GM20431 (cell line): ENCODE results near the gene MAD2L2.

Experiments
- in situ Hi-C: fragments of 300-500 bp; cut with MseI, MboI; formaldehyde crosslinking; loops from one replicate; pipeline ENCODE4 v1.15.0; 2020; ENCODE audit warnings: low sequenced_read_pairs; ENCODE audit not compliant: unreplicated experiment

MAD2L2 gene

DNA sequence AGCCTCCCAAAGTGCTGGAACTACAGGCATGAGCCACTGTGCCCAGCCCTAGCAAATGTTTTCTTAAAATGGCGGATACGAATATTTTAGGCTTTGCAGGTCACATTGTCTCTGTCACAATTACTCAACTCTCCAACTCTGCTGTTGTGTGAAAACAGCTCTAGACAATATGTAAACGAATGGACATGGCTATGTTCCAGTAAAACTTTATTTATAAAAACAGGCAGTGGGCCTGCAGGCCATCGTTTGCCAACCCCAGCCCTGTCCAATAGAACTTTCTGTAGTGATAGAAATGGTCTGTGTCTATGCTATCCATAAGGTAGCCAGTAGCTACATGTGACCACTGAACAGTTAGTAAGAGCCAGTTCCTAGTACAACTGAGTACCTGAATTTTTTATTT is 21.2 kb downstream of the MAD2L2 start:
- in situ Hi-C loops = loop anchor here (10.0 kb wide), 1 partner anchor 65 kb away; no protein-coding TSS in a partner anchor

DNA sequence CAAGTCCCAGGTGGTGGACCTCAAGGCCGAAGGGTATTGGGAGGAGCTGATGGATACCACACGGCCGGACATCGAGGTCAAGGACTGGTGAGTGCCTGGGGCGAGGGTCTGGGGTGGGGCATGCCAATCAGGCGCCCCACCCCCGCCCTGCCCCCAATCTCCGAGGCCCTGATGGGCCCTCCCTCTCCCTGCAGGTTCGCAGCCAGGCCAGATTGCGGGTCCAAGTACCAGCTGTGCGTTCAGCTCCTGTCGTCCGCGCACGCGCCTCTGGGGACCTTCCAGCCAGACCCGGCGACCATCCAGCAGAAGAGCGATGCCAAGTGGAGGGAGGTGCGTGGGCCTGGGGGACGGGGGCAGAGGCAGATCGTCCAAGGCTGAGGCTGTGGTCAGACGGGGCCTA is 22.4 kb downstream of the MAD2L2 start:
- in situ Hi-C loops = loop anchor here (10.0 kb wide), 1 partner anchor 66 kb away; no protein-coding TSS in a partner anchor

DNA sequence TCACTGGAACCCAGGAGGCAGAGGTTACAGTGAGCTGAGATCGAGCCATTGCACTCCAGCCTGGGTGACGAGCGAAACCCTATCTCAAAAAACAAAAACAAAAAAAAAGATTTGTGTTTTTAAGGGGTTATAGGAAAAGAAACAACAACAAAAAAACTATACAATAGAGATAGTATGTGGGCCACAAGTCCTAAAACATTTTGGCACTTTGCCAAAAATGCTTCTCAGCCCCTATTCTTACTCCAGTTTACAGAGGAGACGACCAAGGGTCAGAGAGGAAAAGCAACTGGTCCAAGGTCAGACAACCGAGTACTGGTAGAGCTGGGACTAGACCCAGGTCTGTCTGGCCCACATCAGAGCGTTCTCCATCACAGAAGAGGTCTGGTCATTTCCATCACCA is 23.3 kb downstream of the MAD2L2 start:
- in situ Hi-C loops = loop anchor here (10.0 kb wide), 1 partner anchor 67 kb away; no protein-coding TSS in a partner anchor

DNA sequence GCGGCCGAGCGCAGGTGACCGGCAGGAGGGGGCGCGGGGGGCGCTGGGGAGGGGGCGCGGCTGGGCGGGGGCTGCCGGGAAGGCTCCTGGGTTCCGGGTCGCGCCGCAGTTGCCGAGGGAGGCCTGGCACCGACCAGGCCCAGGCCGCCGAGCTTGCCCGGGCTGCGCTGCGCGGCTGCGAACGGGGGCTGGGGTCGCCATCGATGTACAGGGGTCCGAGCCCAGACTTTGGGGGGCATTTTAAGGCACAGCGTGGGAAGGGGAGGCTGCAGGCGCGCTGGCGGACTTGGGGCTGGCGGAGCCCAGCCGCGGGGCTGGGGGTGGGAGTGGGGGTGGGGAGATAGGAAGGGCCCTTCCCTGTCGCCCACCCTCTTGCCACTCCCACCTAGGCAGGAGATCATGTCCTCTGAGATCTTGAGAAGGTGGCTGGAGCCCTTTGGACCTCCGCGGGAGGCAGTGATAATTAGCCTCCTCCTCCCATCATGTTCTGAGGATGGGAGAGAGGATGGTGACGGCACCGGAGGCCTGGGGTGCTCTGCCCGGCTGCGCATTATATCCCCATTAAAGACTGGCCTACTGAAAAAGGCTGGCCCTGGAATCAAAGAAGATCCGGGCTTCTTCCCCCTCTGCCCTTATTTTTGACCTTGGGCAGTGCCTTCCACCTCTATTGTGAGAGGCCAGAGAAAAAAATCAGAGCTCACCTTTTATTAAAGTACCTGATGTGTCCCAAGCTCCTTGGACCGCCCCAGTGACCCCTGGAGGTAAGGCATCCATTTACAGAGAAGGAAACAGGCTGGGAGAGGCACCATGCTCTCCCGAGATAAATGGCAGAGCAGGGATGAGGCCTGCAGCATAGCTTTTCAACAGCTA is 25.8 kb downstream of the MAD2L2 start:
- in situ Hi-C loops = loop anchor here (10.0 kb wide), 1 partner anchor 70 kb away; no protein-coding TSS in a partner anchor

DNA sequence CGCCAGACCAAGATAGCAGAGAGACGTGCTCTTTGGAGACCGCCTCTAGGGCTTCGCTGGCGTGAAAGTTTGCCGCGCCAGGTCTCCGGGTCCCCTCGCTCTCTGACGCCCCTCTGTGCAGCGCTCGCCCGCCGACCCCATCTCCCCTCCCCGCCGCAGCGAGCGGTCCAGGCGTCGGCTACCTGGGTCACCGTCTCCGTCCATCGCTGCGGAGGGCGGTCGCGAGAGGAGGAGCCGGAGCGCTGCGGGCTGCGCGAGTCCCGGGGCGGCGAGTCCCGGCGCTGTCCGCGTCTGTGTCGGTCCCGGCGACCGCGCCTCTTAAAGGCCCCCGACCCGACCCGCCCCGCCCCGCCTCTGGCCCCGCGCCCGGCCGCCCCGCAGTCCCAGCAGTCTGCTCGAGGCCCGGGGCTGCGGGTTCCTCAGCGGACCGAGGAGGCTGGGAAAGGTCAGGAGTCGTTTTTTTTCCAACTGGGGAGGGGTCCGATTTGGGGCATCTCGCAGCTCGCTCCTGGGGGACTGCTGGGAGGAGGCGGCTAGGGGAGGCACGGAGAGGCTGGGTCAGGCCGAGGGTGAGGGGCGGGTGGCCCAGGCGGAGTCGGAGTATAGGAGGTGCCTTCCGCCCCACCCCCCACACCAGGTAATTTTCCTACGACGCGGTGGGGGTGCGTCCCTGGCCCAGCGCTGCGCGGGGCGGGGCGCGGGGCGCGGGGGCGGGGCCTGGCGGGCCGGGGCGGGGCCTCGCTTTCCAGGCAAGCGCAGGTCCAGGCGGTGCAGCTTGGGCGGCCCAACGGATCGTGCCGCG is 26.6 kb downstream of the MAD2L2 start, which contains the start of the genes FBXO2 and FBXO44:
Gene FBXO2 (minus strand): TSS at position 293 of the 802 bp plus-strand sequence. CDS start 89 bp downstream, at position 204.
Gene FBXO44 (plus strand): TSS at position 741 of the 802 bp plus-strand sequence. CDS start 959 bp downstream, outside the sequence.
- in situ Hi-C loops = loop anchor here (10.0 kb wide), 1 partner anchor 70 kb away; no protein-coding TSS in a partner anchor

DNA sequence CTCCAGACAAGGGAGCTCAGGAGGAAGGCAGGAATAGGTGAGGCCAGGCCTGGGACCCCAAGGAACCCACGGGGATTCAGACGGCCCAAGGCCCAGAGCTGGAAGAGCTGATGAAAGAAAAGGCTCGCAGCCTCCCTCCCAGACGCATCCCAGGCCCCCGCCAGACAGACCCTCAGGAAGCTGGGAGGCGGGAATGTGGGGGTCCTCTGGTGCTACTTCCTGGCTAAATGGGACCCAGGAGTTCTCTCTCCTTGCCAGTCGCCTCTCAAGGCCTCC is 27.1 kb downstream of the MAD2L2 start:
- in situ Hi-C loops = loop anchor here (10.0 kb wide), 1 partner anchor 71 kb away; no protein-coding TSS in a partner anchor

DNA sequence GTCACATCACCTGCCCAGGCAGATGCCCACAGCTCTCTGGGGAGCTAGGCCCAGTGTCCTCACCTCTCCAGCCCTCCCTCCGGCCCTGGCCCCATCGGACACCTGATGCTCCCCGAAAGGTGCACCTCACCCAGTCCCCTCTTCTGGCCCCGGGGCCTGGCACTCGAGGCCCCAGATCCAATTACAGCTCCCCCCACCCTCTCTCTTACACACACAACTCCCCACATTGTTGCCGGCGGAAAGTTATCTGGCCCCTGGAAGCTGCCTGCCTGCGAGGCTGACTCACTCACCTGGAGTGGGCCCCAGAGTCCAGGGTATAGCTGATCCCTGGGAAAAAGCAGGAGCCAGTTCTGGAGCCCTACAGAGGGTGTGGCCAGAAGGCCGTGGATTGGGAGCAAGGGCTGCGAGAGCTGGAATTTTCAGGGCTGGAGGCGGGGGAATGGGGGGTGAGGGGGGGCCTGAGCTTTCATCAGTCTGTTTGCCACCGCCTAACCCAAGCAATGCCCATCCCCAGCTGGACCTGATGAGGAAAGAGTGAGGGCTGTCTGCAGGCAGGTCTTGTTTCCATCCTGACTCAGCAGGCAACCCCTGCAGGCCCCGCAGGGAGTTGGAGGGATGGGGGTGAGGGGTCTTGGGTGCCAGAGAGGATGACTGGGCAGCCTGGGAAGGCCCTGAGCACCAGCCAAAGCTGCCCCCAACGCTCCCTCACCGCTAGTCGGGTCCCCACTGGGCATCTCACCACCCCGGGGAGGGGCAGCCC is 27.7 kb downstream of the MAD2L2 start:
- in situ Hi-C loops = loop anchor here (10.0 kb wide), 1 partner anchor 72 kb away; no protein-coding TSS in a partner anchor

DNA sequence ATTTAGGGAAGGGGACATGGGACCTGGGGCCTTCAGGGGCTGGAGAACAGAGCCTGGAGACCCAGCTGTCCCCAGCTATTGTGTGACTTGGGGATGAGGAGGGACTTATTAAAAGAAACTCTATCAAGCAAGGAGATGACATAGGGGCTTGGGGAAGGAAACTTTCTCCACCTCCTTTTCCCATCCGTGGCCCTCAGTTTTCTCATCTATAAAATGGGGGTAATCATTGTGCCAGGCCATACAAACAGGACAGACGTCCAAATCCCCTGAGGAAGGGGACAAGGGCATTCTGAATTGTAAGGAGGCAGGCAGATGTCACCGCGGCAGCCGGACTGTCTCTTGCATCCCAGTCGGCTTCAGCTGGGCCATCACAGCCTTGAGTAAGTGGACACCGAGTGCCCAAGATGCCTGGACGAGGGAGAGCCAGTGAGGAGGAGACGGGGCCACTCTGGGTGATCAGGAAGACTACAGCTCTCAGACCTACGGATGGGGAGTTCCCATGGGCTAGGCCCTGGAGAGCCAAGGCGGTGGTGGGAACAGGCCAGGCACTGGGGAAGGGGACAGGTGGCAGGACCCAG is 28.7 kb downstream of the MAD2L2 start:
- in situ Hi-C loops = loop anchor here (10.0 kb wide), 1 partner anchor 73 kb away; no protein-coding TSS in a partner anchor

DNA sequence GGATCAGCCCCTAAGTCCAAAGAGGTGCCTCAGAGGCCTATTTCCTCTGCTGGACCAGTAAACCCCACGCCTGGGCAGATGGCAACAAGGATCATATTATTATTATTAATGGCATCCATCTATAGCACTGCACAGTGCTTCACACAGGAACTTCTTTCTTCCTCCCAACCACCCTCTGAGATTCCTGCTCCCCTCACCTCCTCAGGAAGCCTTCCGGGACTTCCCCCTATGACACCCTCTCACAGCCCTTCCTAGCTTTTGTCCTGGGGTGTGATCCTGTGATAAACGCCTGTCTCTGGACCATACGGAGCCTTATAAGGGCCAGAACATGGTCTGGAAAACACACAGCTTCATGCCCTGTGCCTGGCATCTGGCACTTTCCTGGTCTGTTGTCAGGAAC is 29.9 kb downstream of the MAD2L2 start:
- in situ Hi-C loops = loop anchor here (10.0 kb wide), 1 partner anchor 74 kb away; no protein-coding TSS in a partner anchor

DNA sequence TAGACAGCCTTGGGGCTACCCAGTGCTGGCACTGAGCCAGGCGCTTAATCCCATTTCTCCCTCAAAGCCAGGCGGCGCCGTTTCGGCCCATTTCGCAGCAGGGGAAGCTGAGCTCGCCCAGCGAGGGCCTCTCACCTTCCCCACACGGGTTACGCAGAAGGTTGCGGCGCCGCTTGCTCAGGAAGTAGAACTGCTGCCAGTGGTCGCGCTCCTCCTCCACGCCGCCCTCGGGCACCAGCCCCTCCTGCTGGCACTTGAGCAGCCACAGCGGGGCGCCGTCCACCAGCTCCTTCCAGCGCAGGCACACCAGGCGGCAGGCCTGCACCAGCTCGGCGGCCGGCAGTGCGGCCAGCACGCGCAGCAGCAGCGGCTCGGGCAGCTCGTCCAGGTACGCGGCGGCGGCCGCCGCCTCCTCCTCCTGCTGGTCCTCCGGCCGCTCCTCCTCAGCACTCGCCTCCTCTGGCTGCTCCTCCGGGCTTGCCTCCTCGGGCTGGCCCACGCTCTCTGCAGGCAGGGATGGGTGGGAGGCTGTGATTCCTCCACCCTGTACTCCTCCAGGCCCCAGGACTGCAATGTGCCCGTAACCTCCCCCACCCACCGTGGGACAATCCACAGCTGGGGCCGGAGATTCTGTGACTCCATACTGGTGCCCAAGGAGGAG is 30.5 kb downstream of the MAD2L2 start:
- in situ Hi-C loops = loop anchor here (10.0 kb wide), 1 partner anchor 74 kb away; no protein-coding TSS in a partner anchor

DNA sequence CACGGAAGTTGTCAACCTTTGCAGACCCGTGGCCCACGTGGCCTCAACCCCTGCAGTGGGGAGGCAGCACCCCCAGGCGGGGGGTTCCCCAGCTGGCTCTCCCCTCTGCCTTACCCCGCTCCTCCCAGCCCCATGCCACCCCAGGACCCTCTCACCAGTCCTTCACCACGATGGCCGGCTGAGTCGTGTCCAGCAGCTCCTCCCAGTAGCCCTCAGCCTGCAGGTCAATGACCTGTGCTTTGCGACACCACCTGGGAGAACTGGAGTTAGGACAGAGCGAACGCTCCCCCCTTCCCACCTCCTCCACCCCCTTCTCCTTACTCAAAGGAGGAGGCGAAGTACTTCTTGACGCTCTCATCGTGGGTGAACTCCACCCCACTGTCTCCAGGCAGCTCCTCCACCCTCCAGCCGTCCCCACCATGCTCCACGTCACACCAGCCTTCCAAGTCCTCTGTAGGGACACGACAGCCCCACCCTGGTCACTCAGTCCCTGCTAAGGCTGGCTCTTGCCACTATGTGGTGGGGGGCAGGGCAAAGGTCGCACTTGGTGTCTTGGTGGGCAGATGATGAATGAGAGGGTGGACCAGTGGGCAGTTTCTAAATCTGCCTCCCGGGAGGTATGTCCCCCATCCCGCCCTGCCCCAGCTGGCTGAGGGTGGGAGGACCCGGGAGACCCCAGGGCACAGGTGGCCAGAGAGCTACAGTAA is 31.2 kb downstream of the MAD2L2 start:
- in situ Hi-C loops = loop anchor here (10.0 to 25.0 kb wide), 3 partner anchors 75 to 612 kb away; partner anchors contain the start of gene MASP2

DNA sequence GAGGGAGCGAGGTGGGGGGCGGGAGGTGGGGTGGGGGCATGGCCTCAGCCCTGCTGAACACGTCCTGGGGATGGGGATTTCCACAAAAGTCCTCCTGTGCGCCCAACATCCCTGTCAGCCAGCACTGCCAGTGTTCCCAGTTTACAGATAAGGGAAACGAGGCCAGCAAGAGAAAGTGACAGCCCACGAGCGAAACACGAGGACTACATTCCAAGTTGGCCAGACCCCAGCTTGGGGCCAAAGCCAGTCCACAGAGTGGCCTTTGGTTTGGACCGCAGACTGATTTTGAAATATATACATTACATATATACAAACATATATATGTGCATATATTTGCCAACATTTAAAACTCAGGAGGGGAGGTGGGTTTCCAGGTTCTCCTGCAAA is 31.7 kb downstream of the MAD2L2 start:
- in situ Hi-C loops = loop anchor here (25.0 kb wide), 2 partner anchors 337 to 612 kb away; partner anchors contain the start of gene MASP2

DNA sequence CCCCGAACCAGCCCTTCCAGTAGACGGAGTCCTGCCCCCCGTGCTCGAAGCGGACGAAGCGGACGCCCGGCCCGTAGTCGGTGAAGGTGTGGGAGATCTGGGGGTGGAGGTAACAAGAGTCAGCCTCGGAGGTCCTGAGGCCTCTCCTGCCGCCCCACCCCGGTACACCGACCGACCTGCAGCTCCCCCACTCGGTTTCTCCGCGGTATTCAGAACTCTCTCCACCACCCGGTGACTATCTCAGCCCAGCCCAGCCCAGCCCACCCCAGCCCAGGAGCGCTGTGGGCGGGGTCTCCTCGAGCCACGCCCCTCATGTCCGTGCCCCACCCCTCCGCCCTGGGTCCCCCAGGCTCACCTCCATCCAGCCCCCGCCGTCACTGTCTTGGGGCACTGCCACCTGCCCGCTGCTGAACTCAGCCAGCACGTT is 32.2 kb downstream of the MAD2L2 start:
- in situ Hi-C loops = loop anchor here (25.0 kb wide), 2 partner anchors 336 to 611 kb away; partner anchors contain the start of gene MASP2

DNA sequence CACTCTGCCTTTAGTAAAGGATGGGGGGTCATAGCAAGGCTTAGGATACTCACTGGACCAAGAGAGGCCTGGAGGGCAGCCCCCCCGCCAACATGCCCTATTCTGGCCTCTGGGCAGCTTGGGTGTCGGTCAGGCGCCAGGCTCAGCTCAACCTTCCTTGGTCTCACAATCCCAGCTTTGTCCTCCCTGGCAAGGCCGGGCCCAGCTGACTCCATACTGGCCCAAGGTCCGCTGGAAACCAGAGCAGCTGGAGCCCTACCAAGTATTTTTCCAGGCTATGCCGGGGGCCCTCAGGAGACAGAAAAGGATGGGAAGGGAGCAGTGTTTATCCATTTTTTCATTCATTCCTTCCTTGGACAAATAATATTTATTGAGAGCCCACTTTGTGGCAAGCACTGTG is 32.9 kb downstream of the MAD2L2 start:
- in situ Hi-C loops = loop anchor here (25.0 kb wide), 2 partner anchors 336 to 611 kb away; partner anchors contain the start of gene MASP2

DNA sequence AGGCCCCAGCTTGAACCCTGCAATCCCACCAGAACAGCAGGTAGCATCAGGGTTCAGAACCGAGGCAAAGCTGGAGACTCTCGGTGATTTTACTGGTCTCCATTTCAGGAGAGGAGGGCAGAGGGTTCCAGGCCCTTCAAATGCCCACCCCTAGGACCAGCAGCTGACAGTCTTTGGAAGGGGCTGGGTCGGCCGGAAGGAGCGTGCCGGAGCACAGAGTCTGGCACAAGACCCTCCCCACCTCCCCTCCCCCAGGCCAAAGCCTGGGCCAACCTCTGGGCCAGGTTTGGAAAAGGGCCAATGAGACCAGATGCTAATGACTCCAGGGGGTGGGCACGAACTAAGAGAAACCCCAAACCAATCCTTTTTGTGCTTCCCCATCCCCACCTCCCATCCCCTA is 33.6 kb downstream of the MAD2L2 start:
- in situ Hi-C loops = loop anchor here (25.0 kb wide), 2 partner anchors 335 to 610 kb away; partner anchors contain the start of gene MASP2

DNA sequence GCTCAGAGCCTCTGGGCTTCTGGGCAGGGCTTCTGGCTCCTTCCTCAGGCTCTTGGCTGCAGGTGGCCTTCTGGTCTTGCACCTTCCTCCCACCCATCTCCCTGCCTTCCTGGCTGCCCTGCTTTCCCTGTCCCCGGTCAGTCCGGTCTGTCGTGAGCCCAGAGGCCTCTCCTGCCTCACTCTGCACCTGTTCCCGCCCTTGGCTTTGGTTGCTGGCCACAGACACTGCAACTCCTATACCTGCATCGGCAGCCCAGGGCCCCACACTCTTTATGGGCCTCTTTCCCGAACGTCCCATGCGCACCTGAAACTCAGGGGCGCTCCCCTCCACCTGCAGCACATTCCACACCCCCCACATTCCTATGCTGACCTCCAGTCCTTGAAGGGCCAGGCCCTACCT is 34.6 kb downstream of the MAD2L2 start:
- in situ Hi-C loops = loop anchor here (25.0 kb wide), 2 partner anchors 334 to 609 kb away; partner anchors contain the start of gene MASP2

DNA sequence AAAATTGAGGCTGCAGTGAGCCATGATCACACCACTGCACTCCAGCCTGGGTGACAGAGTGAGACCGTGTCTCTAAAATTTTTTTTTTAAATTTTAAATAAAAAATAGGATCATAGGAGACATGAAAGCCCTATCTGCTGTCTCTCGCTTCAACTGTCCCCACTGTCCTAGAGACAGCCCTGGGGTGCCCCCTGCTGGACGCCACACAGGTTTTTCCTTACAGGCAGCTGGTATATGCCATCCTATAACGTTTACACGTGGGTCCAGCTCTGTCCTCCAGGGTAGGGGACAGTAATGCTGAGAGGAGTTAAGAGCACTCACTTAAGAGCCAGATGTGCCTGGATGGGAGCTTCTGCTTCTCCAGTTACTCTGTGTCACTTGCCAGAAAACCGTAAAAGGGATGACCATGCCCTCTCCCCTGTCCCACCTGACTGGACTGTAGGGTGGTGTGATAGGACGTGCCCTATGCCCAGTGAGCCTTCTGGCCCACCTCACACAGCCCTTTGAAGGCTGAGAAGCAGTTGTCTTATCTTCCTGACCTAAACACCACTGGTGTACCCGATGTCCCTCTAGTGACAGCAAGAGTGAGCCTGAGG is 35.2 kb downstream of the MAD2L2 start:
- in situ Hi-C loops = loop anchor here (25.0 kb wide), 2 partner anchors 333 to 608 kb away; partner anchors contain the start of gene MASP2
